Activated CD4-positive, alpha-beta T cell treated with anti-CD3 and anti-CD28 coated beads, Interleukin-2, amount 10 ng/mL, durations not matched to agents 24 days and 14 days (primary cell): ENCODE results near the gene BCL11A. TPM values are rescaled to one million over a fixed set of nuclear protein-coding genes. Genes with fewer than 3 reads are reported as not detected.

Experiments
- DNase-seq: peaks from one replicate; pipeline ENCODE4 v3.0.0; 2022
- H3K27ac Mint-ChIP-seq: one replicate; pipeline ENCODE4 v1.8.0; 2022; ENCODE audit warnings: mild to moderate bottlenecking, mixed read lengths
- H3K27me3 Mint-ChIP-seq: one replicate; pipeline ENCODE4 v1.8.0; 2022; ENCODE audit warnings: mixed read lengths
- H3K36me3 Mint-ChIP-seq: one replicate; pipeline ENCODE4 v1.8.0; 2022; ENCODE audit warnings: low read depth, mild to moderate bottlenecking, mixed read lengths
- H3K4me1 Mint-ChIP-seq: one replicate; pipeline ENCODE4 v1.8.0; 2021; ENCODE audit warnings: mixed read lengths
- H3K4me3 Mint-ChIP-seq: one replicate; pipeline ENCODE4 v1.8.0; 2022; ENCODE audit warnings: mild to moderate bottlenecking, moderate library complexity, mixed read lengths
- H3K9me3 Mint-ChIP-seq: one replicate; pipeline ENCODE4 v1.8.0; 2021; ENCODE audit warnings: mixed read lengths
- intact Hi-C: fragments of 100-400 bp; cut with micrococcal nuclease; formaldehyde crosslinking; loops from one replicate; pipeline ENCODE4 v1.15.1; 2023
- total RNA-seq: library from RNA; stranded (reverse); gene quantifications from 2 replicates; pipeline ENCODE4 v1.2.3, GENCODE V29; 2022

BCL11A gene
- total RNA-seq, 1 donor from 2014 or later, result not detected

GRCh38 chr2:60570251-60570650, 16.8 kb upstream of the BCL11A start:
- Mint-ChIP-seq H3K4me3 (no peak overlapping the region), H3K9me3 (no peaks in the 10 kb centered on the region), H3K27ac (no peak overlapping the region), H3K36me3 (no peaks in the 10 kb centered on the region), H3K4me1 (peaks cover 2% of the 10 kb centered on the region), H3K27me3 (peaks cover 39% of the 10 kb centered on the region)
- peak; percentile 43 for DNase-seq
- intact Hi-C loops, result no loop called here

- Mint-ChIP-seq H3K27me3 (peaks cover 40% of the 10 kb centered on the region), H3K27ac (no peak overlapping the region), H3K9me3 (no peaks in the 10 kb centered on the region), H3K4me1 (peaks cover 2% of the 10 kb centered on the region), H3K4me3 (no peak overlapping the region), H3K36me3 (no peaks in the 10 kb centered on the region)
- peak; percentile 54 for DNase-seq
- intact Hi-C loops, result loop anchor here (2.0 kb wide), 1 partner anchor 15 kb away; no protein-coding TSS in a partner anchor
Measured at GRCh38 chr2:60569680-60570111, 16.2 kb upstream of the BCL11A start.

DNA sequence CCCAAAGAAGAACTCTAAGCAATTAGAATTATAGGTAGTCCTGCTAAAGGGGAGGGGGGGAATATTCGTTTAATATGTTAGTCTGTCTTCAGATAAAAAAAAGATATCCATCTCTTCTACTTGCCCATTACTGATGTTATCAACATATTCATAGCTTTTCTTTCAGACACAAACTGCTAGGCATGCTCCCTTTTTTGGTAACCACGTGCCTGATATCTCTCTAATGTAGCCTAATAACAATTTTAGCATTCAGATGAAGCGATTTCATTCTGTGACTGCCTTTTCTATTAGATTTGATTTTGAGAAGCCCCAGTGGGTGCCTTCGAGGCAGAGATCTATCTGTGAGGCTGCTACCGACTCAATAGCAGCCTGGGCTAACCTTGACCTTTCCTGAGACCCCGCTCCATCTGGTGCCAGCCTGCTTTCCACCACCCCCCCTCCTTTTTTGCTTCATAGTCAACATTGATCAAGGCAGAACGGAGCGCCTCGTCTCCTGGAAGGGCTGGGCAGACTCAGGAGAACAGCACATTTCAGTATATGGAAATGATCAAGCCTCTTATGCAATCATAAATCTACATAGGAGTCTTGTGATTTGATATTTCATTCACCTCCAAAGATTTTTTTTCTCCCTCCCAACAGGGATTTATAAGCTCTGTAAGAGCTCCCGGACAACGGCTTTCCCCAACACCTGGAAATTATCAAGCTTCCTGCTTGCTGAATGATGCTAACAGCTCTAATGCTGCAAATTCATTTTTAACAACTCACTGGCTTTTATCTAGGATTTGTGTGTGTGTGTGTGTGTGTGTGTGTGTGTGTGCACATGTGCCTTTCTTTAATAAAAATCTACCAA, 14.7 kb upstream of the BCL11A start:
- Mint-ChIP-seq H3K27me3 (peaks cover 44% of the 10 kb centered on the region), H3K4me1 (peaks cover 2% of the 10 kb centered on the region), H3K4me3 (no peak overlapping the region), H3K9me3 (no peaks in the 10 kb centered on the region), H3K36me3 (no peaks in the 10 kb centered on the region), H3K27ac (no peak overlapping the region)
- DNase-seq, result no peak
- intact Hi-C loops, result loop anchor here (2.0 kb wide), 1 partner anchor 13 kb away; no protein-coding TSS in a partner anchor

GRCh38 chr2:60567096-60567495, 13.6 kb upstream of the BCL11A start:
- Mint-ChIP-seq H3K27ac (no peak overlapping the region), H3K4me3 (no peak overlapping the region), H3K36me3 (no peaks in the 10 kb centered on the region), H3K9me3 (no peaks in the 10 kb centered on the region), H3K4me1 (peaks cover 2% of the 10 kb centered on the region), H3K27me3 (peaks cover 42% of the 10 kb centered on the region)
- intact Hi-C loops, result no loop called here
- no peak for DNase-seq

DNA sequence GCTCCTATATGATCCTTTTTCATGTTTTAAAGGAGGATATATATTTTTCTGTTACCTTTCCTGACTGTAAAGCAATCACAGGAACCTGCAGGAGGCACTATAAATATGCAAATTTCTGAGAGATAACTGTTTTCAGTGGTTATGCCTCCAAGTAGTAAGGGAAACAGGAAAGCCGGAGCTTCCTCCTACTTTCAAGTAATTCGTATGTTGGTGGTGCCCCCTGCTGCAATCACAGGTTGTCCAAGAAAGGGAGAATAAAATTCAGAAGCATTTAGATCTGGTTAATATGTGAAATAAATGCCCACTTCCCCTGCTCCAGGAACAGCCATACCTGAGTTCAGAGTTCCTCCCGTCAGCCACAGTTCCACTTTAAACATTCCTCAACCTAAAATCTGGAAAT, 12.0 kb upstream of the BCL11A start:
- H3K4me3 Mint-ChIP-seq, result no peak overlapping the region
- H3K36me3 Mint-ChIP-seq, result no peaks in the 10 kb centered on the region
- peaks cover 2% of the 10 kb centered on the region for H3K4me1 Mint-ChIP-seq
- no peak overlapping the region for H3K27ac Mint-ChIP-seq
- peaks cover 51% of the 10 kb centered on the region for H3K27me3 Mint-ChIP-seq
- intact Hi-C loops, result no loop called here
- H3K9me3 Mint-ChIP-seq, result no peaks in the 10 kb centered on the region
- no peak for DNase-seq

DNA sequence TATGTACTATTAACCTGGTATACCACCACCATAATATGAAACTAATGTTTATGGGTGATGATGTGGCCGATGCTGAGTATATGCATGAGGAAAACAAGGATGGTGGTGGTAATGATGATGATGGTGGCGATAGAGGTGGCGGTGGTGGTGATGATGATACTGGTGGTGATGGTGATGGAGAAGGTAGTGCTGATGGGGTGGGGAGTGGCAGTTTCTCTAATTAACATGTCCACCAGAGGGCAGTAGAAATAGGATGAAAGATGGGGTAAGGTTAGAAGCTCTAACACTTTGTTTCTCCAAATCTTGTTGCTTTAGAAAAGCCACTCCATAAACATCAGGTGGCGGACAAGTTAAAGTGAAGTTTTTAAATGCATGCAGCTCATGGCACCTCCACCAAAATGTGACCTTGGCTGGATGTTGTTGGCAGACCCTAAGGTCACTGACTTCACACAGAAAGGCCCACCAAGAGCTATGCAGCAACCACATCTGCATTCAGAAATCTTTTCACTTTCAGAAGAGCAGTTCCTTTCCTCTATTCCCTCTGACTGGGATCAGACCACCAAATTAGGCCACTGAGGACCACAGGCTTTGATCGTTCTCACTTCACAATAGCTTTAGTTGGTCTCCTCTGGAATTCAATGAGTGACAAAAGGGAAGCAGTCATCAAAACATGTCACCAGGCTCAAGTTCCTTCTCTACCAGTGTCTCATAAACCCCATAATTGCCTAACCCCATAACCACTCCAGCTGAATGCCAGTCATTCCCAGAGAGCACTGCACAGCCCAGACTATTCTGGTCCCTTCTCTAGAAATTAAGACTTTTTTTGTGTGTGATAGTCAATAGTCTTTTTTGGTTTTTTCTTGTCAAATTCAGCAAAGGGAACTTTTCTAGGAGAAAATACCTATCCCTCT, 7.5 kb upstream of the BCL11A start:
- Mint-ChIP-seq H3K4me3 (no peak overlapping the region), H3K27ac (no peak overlapping the region), H3K36me3 (no peaks in the 10 kb centered on the region), H3K9me3 (no peaks in the 10 kb centered on the region), H3K4me1 (peaks cover 6% of the 10 kb centered on the region), H3K27me3 (peaks cover 75% of the 10 kb centered on the region)
- intact Hi-C loops, result loop anchor here (2.0 kb wide), 1 partner anchor 22 kb away; no protein-coding TSS in a partner anchor
- peak; percentile 72 for DNase-seq

GRCh38 chr2:60559880-60560279, 6.4 kb upstream of the BCL11A start:
- Mint-ChIP-seq H3K27me3 (peaks cover 79% of the 10 kb centered on the region), H3K4me1 (peaks cover 16% of the 10 kb centered on the region), H3K27ac (no peak overlapping the region), H3K4me3 (no peak overlapping the region), H3K9me3 (no peaks in the 10 kb centered on the region), H3K36me3 (no peaks in the 10 kb centered on the region)
- DNase-seq, result no peak
- intact Hi-C loops, result loop anchor here (2.0 kb wide), 1 partner anchor 23 kb away; no protein-coding TSS in a partner anchor

DNA sequence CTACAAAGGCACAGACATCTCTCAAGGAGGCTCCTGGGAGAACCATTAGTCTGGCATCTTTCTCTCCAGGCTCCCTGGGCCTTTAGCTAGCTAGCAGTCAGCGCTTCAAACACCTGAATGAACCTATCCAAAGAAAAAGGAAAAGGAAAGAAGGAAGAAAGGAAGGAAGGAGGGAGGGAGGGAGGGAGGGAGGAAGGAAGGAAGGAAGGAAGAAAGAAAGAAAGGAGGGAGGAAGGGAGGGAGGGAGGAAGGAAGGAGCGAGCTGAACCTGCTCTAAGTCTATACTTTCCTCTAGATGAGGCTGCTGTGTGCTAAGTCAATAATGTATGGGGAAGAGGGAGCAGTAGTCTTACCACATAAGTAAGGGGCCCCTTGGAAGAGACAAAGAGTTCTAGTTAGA, 5.1 kb upstream of the BCL11A start:
- Mint-ChIP-seq H3K27me3 (peaks cover 74% of the 10 kb centered on the region), H3K9me3 (no peaks in the 10 kb centered on the region), H3K4me3 (no peak overlapping the region), H3K4me1 (peaks cover 17% of the 10 kb centered on the region), H3K27ac (no peak overlapping the region), H3K36me3 (no peaks in the 10 kb centered on the region)
- intact Hi-C loops, result no loop called here
- no peak for DNase-seq

DNA sequence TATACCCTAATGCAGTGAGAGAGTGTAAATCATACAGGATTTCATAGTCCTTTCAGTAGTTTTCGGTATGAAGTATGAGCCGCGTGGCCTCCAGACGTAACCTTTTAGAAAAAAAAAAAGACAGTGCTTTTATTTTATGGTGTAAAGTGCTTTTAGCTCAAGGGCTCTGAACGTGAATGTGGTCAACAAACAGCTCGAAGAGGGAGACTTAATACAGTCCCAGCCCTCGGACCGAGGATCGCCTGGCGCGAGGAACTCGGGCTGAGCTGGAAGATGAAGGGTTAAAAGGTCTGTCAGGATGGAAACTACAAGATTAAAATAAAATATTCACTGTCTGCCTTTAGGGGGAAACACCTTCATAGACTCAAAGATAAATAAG, 4.0 kb upstream of the BCL11A start:
- Mint-ChIP-seq H3K36me3 (peaks cover 2% of the 10 kb centered on the region), H3K27me3 (peaks cover 71% of the 10 kb centered on the region), H3K27ac (peak overlapping the region; percentile 72), H3K4me1 (peaks cover 19% of the 10 kb centered on the region), H3K4me3 (peak overlapping the region; percentile 22), H3K9me3 (no peaks in the 10 kb centered on the region)
- no peak for DNase-seq
- intact Hi-C loops, result no loop called here

DNA sequence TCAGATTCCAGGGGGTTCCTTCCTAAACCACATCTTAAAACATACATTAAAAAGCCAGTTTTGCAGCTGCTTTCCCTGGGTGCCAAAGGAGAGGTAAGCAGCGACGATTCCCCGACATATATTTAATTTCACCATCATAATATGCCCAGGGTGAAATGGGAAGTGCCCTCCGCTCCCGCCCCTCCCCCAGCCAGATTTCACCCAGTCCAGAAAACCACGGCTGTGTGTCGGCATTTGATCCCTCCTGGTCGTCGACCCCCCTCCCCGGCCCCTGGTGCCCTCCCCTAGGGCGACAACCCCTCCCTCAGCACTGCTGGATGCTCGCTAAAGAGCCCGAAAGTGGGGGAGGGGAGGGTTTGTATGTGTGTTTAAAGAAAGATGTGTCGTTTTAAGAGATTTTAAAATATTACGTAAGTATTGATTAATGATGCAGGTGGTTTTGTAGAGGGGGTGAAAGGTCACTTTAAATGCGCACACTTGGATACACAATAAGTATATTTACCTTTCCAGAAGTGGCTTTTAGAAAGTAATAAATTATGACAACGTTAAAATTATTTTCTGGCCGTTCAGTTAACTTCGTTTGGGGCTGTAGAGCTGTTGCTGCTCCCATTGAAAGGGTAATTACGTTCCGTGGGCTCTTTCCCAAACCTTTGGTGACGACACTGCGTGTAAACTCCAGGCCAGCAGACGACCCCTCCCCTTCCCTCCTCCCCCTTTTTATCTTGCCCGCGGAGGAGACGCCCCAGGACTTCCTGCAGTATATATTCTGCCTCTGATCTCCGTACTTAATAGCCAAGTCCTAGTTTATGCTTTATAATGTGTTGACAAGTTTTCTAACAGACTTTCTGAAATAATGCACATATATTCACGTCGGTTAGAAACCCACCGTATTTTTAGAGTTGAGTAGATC, 3.4 kb upstream of the BCL11A start:
- intact Hi-C loops, result no loop called here
- no peaks in the 10 kb centered on the region for H3K9me3 Mint-ChIP-seq
- DNase-seq, result peak; percentile 47
- peaks cover 75% of the 10 kb centered on the region for H3K27me3 Mint-ChIP-seq
- H3K4me1 Mint-ChIP-seq, result peaks cover 20% of the 10 kb centered on the region
- peak overlapping the region; percentile 22 for H3K4me3 Mint-ChIP-seq
- peak overlapping the region; percentile 72 for H3K27ac Mint-ChIP-seq
- H3K36me3 Mint-ChIP-seq, result peaks cover 2% of the 10 kb centered on the region

GRCh38 chr2:60556175-60556574, 2.7 kb upstream of the BCL11A start:
- Mint-ChIP-seq H3K27me3 (peaks cover 74% of the 10 kb centered on the region), H3K4me1 (peaks cover 21% of the 10 kb centered on the region), H3K27ac (no peak overlapping the region), H3K36me3 (peaks cover 2% of the 10 kb centered on the region), H3K4me3 (no peak overlapping the region), H3K9me3 (no peaks in the 10 kb centered on the region)
- DNase-seq, result no peak
- intact Hi-C loops, result no loop called here

DNA sequence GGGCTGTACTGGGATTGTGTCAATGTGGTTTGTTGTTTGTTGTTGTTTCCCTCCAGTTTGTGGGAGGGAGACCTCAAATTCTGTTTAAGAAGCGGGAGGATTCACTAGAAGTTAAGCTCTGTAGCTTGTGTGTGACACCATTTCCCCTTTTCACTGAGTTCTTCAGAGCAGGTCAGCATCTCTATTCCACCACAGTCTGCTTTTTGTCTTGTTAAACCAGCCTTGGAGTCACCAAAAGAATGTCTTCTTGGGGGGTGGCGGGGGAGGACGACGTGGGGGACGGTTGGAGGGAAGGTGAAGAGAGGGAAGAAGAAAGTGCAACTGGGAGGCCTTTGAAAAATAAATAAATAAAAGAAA, 2.3 kb upstream of the BCL11A start:
- intact Hi-C loops, result loop anchor here (2.0 kb wide), 1 partner anchor 13 kb away; no protein-coding TSS in a partner anchor
- no peaks in the 10 kb centered on the region for H3K9me3 Mint-ChIP-seq
- peak overlapping the region; percentile 84 for H3K4me3 Mint-ChIP-seq
- DNase-seq, result no peak
- peaks cover 73% of the 10 kb centered on the region for H3K27me3 Mint-ChIP-seq
- peak overlapping the region; percentile 60 for H3K27ac Mint-ChIP-seq
- peaks cover 21% of the 10 kb centered on the region for H3K4me1 Mint-ChIP-seq
- H3K36me3 Mint-ChIP-seq, result peaks cover 2% of the 10 kb centered on the region
